GM23338 (cell line): ENCODE measurements around the gene ZDHHC13. TPM values are rescaled to one million over a fixed set of nuclear protein-coding genes. Genes with fewer than 3 reads are reported as not detected.

Source experiments
- ATAC-seq: fragments of 200-7000 bp; cut with Tn5 transposase; 3 replicates; pipeline ENCODE4 v1.9.1; 2020
- DNase-seq: peaks from one replicate; pipeline ENCODE4 v3.0.0-alpha.2; 2015; ENCODE audit warnings: low spot score
- H2AFZ ChIP-seq: fragments of 200-600 bp; sonication (generic); 2 replicates; pipeline ENCODE4 v1.8.0; 2016; ENCODE audit warnings: antibody characterized with exemption, mild to moderate bottlenecking, moderate library complexity
- H3F3A ChIP-seq: fragments of 200-600 bp; sonication (generic); replicated peaks from 2 replicates; pipeline ENCODE4 v1.8.0; 2017; ENCODE audit warnings: antibody characterized with exemption, mixed run types, low read depth
- H3K27ac ChIP-seq: fragments of 200-600 bp; sonication (generic); 2 replicates; pipeline ENCODE4 v1.6.1; 2016; ENCODE audit warnings: low read depth
- H3K27me3 ChIP-seq: fragments of 200-600 bp; sonication (generic); 2 replicates; pipeline ENCODE4 v1.8.0; 2016; ENCODE audit warnings: mild to moderate bottlenecking, mixed run types, moderate library complexity; ENCODE audit not compliant: insufficient read depth
- H3K36me3 ChIP-seq: fragments of 200-600 bp; sonication (generic); 2 replicates; pipeline ENCODE4 v1.8.0; 2016; ENCODE audit warnings: mild to moderate bottlenecking; ENCODE audit not compliant: insufficient read depth
- H3K4me1 ChIP-seq: fragments of 200-600 bp; sonication (generic); 2 replicates; pipeline ENCODE4 v1.8.0; 2016; ENCODE audit warnings: mild to moderate bottlenecking, moderate library complexity; ENCODE audit not compliant: insufficient read depth
- H3K4me2 ChIP-seq: fragments of 200-600 bp; sonication (generic); 2 replicates; pipeline ENCODE4 v1.7.1; 2017; ENCODE audit warnings: mixed run types
- H3K4me3 ChIP-seq: fragments of 200-600 bp; sonication (generic); 2 replicates; pipeline ENCODE4 v1.6.1; 2016; ENCODE audit warnings: mixed run types
- H3K79me2 ChIP-seq: fragments of 200-600 bp; sonication (generic); replicated peaks from 2 replicates; pipeline ENCODE4 v1.8.0; 2017; ENCODE audit warnings: mild to moderate bottlenecking; ENCODE audit not compliant: insufficient read depth
- H3K9me2 ChIP-seq: fragments of 200-600 bp; sonication (generic); 2 replicates; pipeline ENCODE4 v1.8.0; 2017; ENCODE audit not compliant: insufficient read depth
- H4K20me1 ChIP-seq: fragments of 200-600 bp; sonication (generic); replicated peaks from 2 replicates; pipeline ENCODE4 v1.8.0; 2017; ENCODE audit warnings: mild to moderate bottlenecking; ENCODE audit not compliant: insufficient read depth
- H3K27ac Mint-ChIP-seq: 2 replicates; pipeline ENCODE4 v1.8.0; 2020; ENCODE audit warnings: inconsistent platforms, mild to moderate bottlenecking, moderate library complexity, mixed read lengths
- H3K27me3 Mint-ChIP-seq: 3 replicates; pipeline ENCODE4 v1.8.0; 2022; ENCODE audit warnings: low read depth, mild to moderate bottlenecking, moderate library complexity, mixed read lengths, inconsistent platforms; ENCODE audit not compliant: insufficient read depth, poor library complexity
- H3K36me3 Mint-ChIP-seq: 3 replicates; pipeline ENCODE4 v1.8.0; 2021; ENCODE audit warnings: low read depth, mild to moderate bottlenecking, inconsistent platforms, moderate library complexity, mixed read lengths
- H3K4me1 Mint-ChIP-seq: 3 replicates; pipeline ENCODE4 v1.8.0; 2020; ENCODE audit warnings: mild to moderate bottlenecking, inconsistent platforms, mixed read lengths
- H3K4me3 Mint-ChIP-seq: 3 replicates; pipeline ENCODE4 v1.8.0; 2021; ENCODE audit warnings: moderate library complexity, mild to moderate bottlenecking, inconsistent platforms, mixed read lengths
- H3K9me3 Mint-ChIP-seq: 3 replicates; pipeline ENCODE4 v1.8.0; 2020; ENCODE audit warnings: moderate library complexity, mild to moderate bottlenecking, inconsistent platforms, mixed read lengths
- CREB1 ChIP-seq: fragments of 250-450 bp; sonication (Bioruptor Pico); IDR thresholded peaks from 2 replicates; pipeline ENCODE4 v1.5.0; 2020; ENCODE audit warnings: low read depth, mild to moderate bottlenecking, moderate library complexity
- CTCF ChIP-seq, 2 experiments: fragments of 200-600 bp in 1 of 2; sonication (generic) in 1 of 2; conservative IDR thresholded peaks; 2 replicates each; pipeline versions ENCODE4 v1.5.1 to v1.6.1; 2016 to 2017; ENCODE audit warnings: antibody characterized with exemption in 2 of 2, low read depth in 2 of 2, mild to moderate bottlenecking in 2 of 2, moderate library complexity in 1 of 2
- ETS1 ChIP-seq: IDR thresholded peaks from 2 replicates; pipeline ENCODE4 v1.6.1; 2016; ENCODE audit warnings: antibody characterized with exemption
- EZH2 ChIP-seq: fragments of 200-600 bp; sonication (generic); IDR thresholded peaks from one replicate; pipeline ENCODE4 v1.8.0; 2017; ENCODE audit warnings: antibody characterized with exemption, mild to moderate bottlenecking, low read depth; ENCODE audit not compliant: unreplicated experiment
- EZH2phosphoT487 ChIP-seq: fragments of 200-600 bp; sonication (generic); IDR thresholded peaks from one replicate; pipeline ENCODE4 v1.8.1; 2018; ENCODE audit warnings: antibody characterized with exemption; ENCODE audit not compliant: unreplicated experiment
- JUNB ChIP-seq: IDR thresholded peaks from one replicate; pipeline ENCODE4 v1.6.1; 2016; ENCODE audit warnings: antibody characterized with exemption; ENCODE audit not compliant: unreplicated experiment
- NANOG ChIP-seq: IDR thresholded peaks from 2 replicates; pipeline ENCODE4 v1.6.1; 2016; ENCODE audit warnings: antibody characterized with exemption, borderline replicate concordance
- POLR2AphosphoS5 ChIP-seq: IDR thresholded peaks from 2 replicates; pipeline ENCODE4 v1.6.1; 2016; ENCODE audit warnings: antibody characterized with exemption, low read depth
- STAT1 ChIP-seq: IDR thresholded peaks from one replicate; pipeline ENCODE4 v1.6.1; 2016; ENCODE audit warnings: antibody characterized with exemption; ENCODE audit not compliant: unreplicated experiment
- ZNF114 ChIP-seq: fragments of 250-450 bp; sonication (Bioruptor Pico); IDR thresholded peaks from 2 replicates; pipeline ENCODE4 v1.5.0; 2020; ENCODE audit warnings: mild to moderate bottlenecking, moderate library complexity
- polyA plus RNA-seq: library from polyadenylated mRNA; unstranded; fragments of >200 nt; fragmentation: Nextera tagmentation; extraction: Ambion mirVana; gene quantifications from 2 replicates; pipeline ENCODE4 v1.2.1, GENCODE V29; 2016
- total RNA-seq: library from RNA; depleted of rRNA; stranded (reverse); fragments of >200 nt; shearing (Covaris generic); gene quantifications from 2 replicates; pipeline ENCODE4 v1.2.3, GENCODE V29; 2014
- TF ChIP-seq, protein P1 (sequence below): fragments of 250-450 bp; sonication (Bioruptor Pico); IDR thresholded peaks from 2 replicates; pipeline ENCODE4 v1.5.0; 2020; ENCODE audit warnings: mild to moderate bottlenecking, moderate library complexity

Gene ZDHHC13
- total and polyA plus RNA-seq, 2 experiments from 2014 or later: 21.0 to 27.7 TPM

DNA sequence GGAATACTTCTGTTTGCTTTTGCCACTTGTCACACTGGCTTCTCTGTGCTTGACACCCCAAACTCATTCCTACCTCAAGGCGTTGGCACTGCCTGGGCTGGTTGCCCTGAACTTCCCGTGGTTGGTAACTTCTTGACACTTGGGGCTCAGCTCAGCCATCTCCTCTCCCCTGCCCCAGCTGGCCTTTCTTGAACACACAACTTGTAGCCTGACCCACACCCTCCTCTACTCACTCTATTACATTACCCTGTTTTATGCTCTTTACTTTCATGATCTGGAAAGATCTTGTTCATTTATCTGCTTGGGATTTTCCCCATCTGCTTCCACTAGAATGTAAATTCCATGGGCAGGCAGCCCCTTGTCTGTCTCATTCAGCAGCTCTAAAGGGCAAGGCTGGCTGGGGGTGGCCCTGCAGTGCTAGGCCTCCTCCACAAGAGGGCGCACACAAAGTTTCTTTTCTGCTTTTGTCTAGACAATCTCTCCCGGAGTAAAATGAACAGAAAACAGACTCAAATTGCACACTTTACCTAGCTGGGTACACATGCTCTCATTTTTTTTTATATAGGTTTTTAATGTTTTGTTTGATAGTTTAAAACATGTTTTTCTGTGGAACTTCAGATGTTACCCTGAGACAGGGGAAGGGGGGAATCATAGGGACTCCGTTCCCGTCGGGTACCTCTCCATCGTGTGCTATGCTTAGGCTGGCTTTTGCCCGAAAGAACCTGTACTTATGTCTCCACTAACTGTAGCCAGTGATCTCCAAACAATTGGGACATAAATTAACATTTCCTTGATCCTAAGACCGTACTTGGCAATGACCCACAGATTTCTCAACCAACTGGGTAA lies 40.0 kb upstream of the ZDHHC13 start:
- peak; percentile 58 for ATAC-seq
- peaks cover 28% of the 10 kb centered on the region for H3K4me1 Mint-ChIP-seq
- no peaks in the 10 kb centered on the region for H3K36me3 Mint-ChIP-seq
- Histone ChIP-seq H2AFZ (0 out of 2 replicates have a peak overlapping the region, but pooled peaks have one; percentile 11), H3K27ac (no peak overlapping the region), H3K36me3 (no peaks in the 10 kb centered on the region), H3K27me3 (no peaks in the 10 kb centered on the region), H3K9me2 (no peaks in the 10 kb centered on the region), H3F3A (0 out of 2 replicates have a peak, but pooled peaks cover 4% of the 10 kb centered on the region), H3K4me2 (no peak overlapping the region), H3K4me3 (no peak overlapping the region), H4K20me1 (no peaks in the 10 kb centered on the region), H3K4me1 (peaks cover 17% of the 10 kb centered on the region), H3K79me2 (no peaks in the 10 kb centered on the region)
- no peak for TF ChIP-seq CREB1 (CRISPR knock-in tag)
- TF ChIP-seq CTCF (conservative IDR thresholded peaks at IDR 0.05; ENCODE audit: low read depth in 2 of 2): peak; percentile 80 to 98
- TF ChIP-seq JUNB: no peak
- no peaks in the 10 kb centered on the region for H3K9me3 Mint-ChIP-seq
- H3K4me3 Mint-ChIP-seq: no peak overlapping the region
- peak; percentile 69 for DNase-seq
- no peak overlapping the region for H3K27ac Mint-ChIP-seq
- peaks cover 8% of the 10 kb centered on the region for H3K27me3 Mint-ChIP-seq

GRCh38 chr11:19077965-19078364 lies 39.0 kb upstream of the ZDHHC13 start:
- H3F3A ChIP-seq: 0 out of 2 replicates have a peak, but pooled peaks cover 4% of the 10 kb centered on the region
- H3K36me3 ChIP-seq: no peaks in the 10 kb centered on the region
- H3K4me1 ChIP-seq: peaks cover 17% of the 10 kb centered on the region
- Mint-ChIP-seq H3K4me3 (no peak overlapping the region), H3K27me3 (peaks cover 10% of the 10 kb centered on the region), H3K4me1 (peaks cover 28% of the 10 kb centered on the region), H3K27ac (no peak overlapping the region), H3K9me3 (no peaks in the 10 kb centered on the region), H3K36me3 (no peaks in the 10 kb centered on the region)
- no peaks in the 10 kb centered on the region for H4K20me1 ChIP-seq
- H3K27me3 ChIP-seq: no peaks in the 10 kb centered on the region
- DNase-seq (no peak), ATAC-seq (no peak)
- H3K4me2 ChIP-seq: no peak overlapping the region
- H3K9me2 ChIP-seq: no peaks in the 10 kb centered on the region
- H2AFZ ChIP-seq: no peak overlapping the region
- H3K4me3 ChIP-seq: no peak overlapping the region
- no peak overlapping the region for H3K27ac ChIP-seq
- H3K79me2 ChIP-seq: no peaks in the 10 kb centered on the region
- TF ChIP-seq EZH2phosphoT487 (no peak), NANOG (no peak), EZH2 (no peak), ETS1 (no peak), JUNB (no peak), ZNF114 (no peak), POLR2AphosphoS5 (no peak), STAT1 (no peak), CREB1 (CRISPR knock-in tag) (no peak)
- TF ChIP-seq, protein P1, sequence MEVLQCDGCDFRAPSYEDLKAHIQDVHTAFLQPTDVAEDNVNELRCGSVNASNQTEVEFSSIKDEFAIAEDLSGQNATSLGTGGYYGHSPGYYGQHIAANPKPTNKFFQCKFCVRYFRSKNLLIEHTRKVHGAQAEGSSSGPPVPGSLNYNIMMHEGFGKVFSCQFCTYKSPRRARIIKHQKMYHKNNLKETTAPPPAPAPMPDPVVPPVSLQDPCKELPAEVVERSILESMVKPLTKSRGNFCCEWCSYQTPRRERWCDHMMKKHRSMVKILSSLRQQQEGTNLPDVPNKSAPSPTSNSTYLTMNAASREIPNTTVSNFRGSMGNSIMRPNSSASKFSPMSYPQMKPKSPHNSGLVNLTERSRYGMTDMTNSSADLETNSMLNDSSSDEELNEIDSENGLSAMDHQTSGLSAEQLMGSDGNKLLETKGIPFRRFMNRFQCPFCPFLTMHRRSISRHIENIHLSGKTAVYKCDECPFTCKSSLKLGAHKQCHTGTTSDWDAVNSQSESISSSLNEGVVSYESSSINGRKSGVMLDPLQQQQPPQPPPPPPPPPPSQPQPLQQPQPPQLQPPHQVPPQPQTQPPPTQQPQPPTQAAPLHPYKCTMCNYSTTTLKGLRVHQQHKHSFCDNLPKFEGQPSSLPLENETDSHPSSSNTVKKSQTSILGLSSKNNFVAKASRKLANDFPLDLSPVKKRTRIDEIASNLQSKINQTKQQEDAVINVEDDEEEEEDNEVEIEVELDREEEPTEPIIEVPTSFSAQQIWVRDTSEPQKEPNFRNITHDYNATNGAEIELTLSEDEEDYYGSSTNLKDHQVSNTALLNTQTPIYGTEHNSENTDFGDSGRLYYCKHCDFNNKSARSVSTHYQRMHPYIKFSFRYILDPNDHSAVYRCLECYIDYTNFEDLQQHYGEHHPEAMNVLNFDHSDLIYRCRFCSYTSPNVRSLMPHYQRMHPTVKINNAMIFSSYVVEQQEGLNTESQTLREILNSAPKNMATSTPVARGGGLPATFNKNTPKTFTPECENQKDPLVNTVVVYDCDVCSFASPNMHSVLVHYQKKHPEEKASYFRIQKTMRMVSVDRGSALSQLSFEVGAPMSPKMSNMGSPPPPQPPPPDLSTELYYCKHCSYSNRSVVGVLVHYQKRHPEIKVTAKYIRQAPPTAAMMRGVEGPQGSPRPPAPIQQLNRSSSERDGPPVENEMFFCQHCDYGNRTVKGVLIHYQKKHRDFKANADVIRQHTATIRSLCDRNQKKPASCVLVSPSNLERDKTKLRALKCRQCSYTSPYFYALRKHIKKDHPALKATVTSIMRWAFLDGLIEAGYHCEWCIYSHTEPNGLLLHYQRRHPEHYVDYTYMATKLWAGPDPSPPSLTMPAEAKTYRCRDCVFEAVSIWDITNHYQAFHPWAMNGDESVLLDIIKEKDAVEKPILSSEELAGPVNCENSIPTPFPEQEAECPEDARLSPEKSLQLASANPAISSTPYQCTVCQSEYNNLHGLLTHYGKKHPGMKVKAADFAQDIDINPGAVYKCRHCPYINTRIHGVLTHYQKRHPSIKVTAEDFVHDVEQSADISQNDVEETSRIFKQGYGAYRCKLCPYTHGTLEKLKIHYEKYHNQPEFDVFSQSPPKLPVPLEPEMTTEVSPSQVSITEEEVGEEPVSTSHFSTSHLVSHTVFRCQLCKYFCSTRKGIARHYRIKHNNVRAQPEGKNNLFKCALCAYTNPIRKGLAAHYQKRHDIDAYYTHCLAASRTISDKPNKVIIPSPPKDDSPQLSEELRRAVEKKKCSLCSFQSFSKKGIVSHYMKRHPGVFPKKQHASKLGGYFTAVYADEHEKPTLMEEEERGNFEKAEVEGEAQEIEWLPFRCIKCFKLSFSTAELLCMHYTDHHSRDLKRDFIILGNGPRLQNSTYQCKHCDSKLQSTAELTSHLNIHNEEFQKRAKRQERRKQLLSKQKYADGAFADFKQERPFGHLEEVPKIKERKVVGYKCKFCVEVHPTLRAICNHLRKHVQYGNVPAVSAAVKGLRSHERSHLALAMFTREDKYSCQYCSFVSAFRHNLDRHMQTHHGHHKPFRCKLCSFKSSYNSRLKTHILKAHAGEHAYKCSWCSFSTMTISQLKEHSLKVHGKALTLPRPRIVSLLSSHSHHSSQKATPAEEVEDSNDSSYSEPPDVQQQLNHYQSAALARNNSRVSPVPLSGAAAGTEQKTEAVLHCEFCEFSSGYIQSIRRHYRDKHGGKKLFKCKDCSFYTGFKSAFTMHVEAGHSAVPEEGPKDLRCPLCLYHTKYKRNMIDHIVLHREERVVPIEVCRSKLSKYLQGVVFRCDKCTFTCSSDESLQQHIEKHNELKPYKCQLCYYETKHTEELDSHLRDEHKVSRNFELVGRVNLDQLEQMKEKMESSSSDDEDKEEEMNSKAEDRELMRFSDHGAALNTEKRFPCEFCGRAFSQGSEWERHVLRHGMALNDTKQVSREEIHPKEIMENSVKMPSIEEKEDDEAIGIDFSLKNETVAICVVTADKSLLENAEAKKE: no peak
